Measurements from ENCODE around the gene INPP5E.

GRCh38 chr9:136422876-136423275 is 16.8 kb downstream of the INPP5E start:
- no peak for TF ChIP-seq POLR2A (IDR thresholded peaks at IDR 0.05; ENCODE audit: low read length)
- TF ChIP-seq GATA1 (IDR thresholded peaks at IDR 0.05; ENCODE audit: low read depth, low read length): no peak

Measured in erythroblast (primary cell).